T-helper 1 cell treated with Interleukin-12 subunit alpha and Interleukin-12 subunit beta and Interleukin-4 antibody, amounts not matched to agents 30 μg/mL and 1 μg/mL, for 36 hours (primary cell): ENCODE data around the gene MGRN1.
A peak's percentile ranks its signal among the peaks of the same experiment; 100 is the strongest.

ENCODE experiments used
- H3K27ac Mint-ChIP-seq: one replicate; pipeline ENCODE4 v1.8.0; 2021; ENCODE audit warnings: mild to moderate bottlenecking, mixed read lengths
- H3K27me3 Mint-ChIP-seq: one replicate; pipeline ENCODE4 v1.8.0; 2021; ENCODE audit warnings: low read depth, mixed read lengths
- H3K36me3 Mint-ChIP-seq: one replicate; pipeline ENCODE4 v1.8.0; 2021; ENCODE audit warnings: low read depth, mixed read lengths
- H3K4me1 Mint-ChIP-seq: one replicate; pipeline ENCODE4 v1.8.0; 2021; ENCODE audit warnings: low read depth, mixed read lengths
- H3K4me3 Mint-ChIP-seq: one replicate; pipeline ENCODE4 v1.8.0; 2021; ENCODE audit warnings: mild to moderate bottlenecking, moderate library complexity, mixed read lengths
- H3K9me3 Mint-ChIP-seq: one replicate; pipeline ENCODE4 v1.8.0; 2021; ENCODE audit warnings: mixed read lengths

Gene MGRN1

GRCh38 chr16:4624015-4624826 lies at the start of gene MGRN1:
Gene MGRN1, plus strand, starts transcription at chr16:4624826. Its CDS starts 135 bp downstream, at chr16:4624961.
- Mint-ChIP-seq H3K4me1 (peaks cover 24% of the 10 kb centered on the region), H3K27ac (peak within 1 kb of the TSS; percentile 99), H3K36me3 (peaks cover 6% of the 10 kb centered on the region)

GRCh38 chr16:4574919-4575705 lies 49.5 kb upstream of the MGRN1 start:
- Mint-ChIP-seq H3K27me3 (no peaks in the 10 kb centered on the region), H3K4me3 (no peak overlapping the region), H3K27ac (no peak overlapping the region), H3K36me3 (peaks cover 1% of the 10 kb centered on the region), H3K4me1 (peaks cover under 1% of the 10 kb centered on the region), H3K9me3 (no peaks in the 10 kb centered on the region)

More at GRCh38 chr16:4624015-4624826, at the start of gene MGRN1:
- Mint-ChIP-seq H3K4me3 (peak within 1 kb of the TSS; percentile 96), H3K9me3 (no peaks in the 10 kb centered on the region), H3K27me3 (no peaks in the 10 kb centered on the region)

- Mint-ChIP-seq H3K36me3 (peaks cover 1% of the 10 kb centered on the region), H3K4me1 (no peaks in the 10 kb centered on the region), H3K27me3 (no peaks in the 10 kb centered on the region), H3K9me3 (no peaks in the 10 kb centered on the region), H3K4me3 (no peak overlapping the region), H3K27ac (no peak overlapping the region)
Observed at GRCh38 chr16:4576008-4576407, 48.6 kb upstream of the MGRN1 start.

- no peaks in the 10 kb centered on the region for H3K4me1 Mint-ChIP-seq
- H3K4me3 Mint-ChIP-seq = no peak overlapping the region
- no peaks in the 10 kb centered on the region for H3K27me3 Mint-ChIP-seq
- H3K27ac Mint-ChIP-seq = no peak overlapping the region
- no peaks in the 10 kb centered on the region for H3K36me3 Mint-ChIP-seq
- no peaks in the 10 kb centered on the region for H3K9me3 Mint-ChIP-seq
Observed at GRCh38 chr16:4578961-4579530, 45.6 kb upstream of the MGRN1 start.

GRCh38 chr16:4580250-4580649 lies 44.4 kb upstream of the MGRN1 start:
- Mint-ChIP-seq H3K9me3 (no peaks in the 10 kb centered on the region), H3K27me3 (no peaks in the 10 kb centered on the region), H3K27ac (no peak overlapping the region), H3K4me3 (no peak overlapping the region), H3K36me3 (no peaks in the 10 kb centered on the region), H3K4me1 (no peaks in the 10 kb centered on the region)

GRCh38 chr16:4583906-4584305 lies 40.7 kb upstream of the MGRN1 start:
- H3K9me3 Mint-ChIP-seq = no peaks in the 10 kb centered on the region
- H3K4me3 Mint-ChIP-seq = no peak overlapping the region
- no peak overlapping the region for H3K27ac Mint-ChIP-seq
- H3K27me3 Mint-ChIP-seq = peaks cover 19% of the 10 kb centered on the region
- no peaks in the 10 kb centered on the region for H3K36me3 Mint-ChIP-seq
- peaks cover 4% of the 10 kb centered on the region for H3K4me1 Mint-ChIP-seq

GRCh38 chr16:4586291-4586690 lies 38.3 kb upstream of the MGRN1 start:
- Mint-ChIP-seq H3K4me1 (peaks cover 4% of the 10 kb centered on the region), H3K27ac (no peak overlapping the region), H3K27me3 (peaks cover 19% of the 10 kb centered on the region), H3K9me3 (no peaks in the 10 kb centered on the region), H3K4me3 (no peak overlapping the region), H3K36me3 (no peaks in the 10 kb centered on the region)

GRCh38 chr16:4588386-4588785 lies 36.2 kb upstream of the MGRN1 start:
- H3K27me3 Mint-ChIP-seq = peaks cover 19% of the 10 kb centered on the region
- H3K9me3 Mint-ChIP-seq = no peaks in the 10 kb centered on the region
- H3K27ac Mint-ChIP-seq = no peak overlapping the region

GRCh38 chr16:4588961-4589360 lies 35.7 kb upstream of the MGRN1 start:
- no peak overlapping the region for H3K27ac Mint-ChIP-seq
- no peaks in the 10 kb centered on the region for H3K9me3 Mint-ChIP-seq
- H3K36me3 Mint-ChIP-seq = no peaks in the 10 kb centered on the region
- peaks cover 19% of the 10 kb centered on the region for H3K27me3 Mint-ChIP-seq
- H3K4me1 Mint-ChIP-seq = peaks cover 4% of the 10 kb centered on the region
- no peak overlapping the region for H3K4me3 Mint-ChIP-seq

More at GRCh38 chr16:4588386-4588785, 36.2 kb upstream of the MGRN1 start:
- Mint-ChIP-seq H3K4me3 (no peak overlapping the region), H3K36me3 (no peaks in the 10 kb centered on the region), H3K4me1 (peaks cover 4% of the 10 kb centered on the region)

- H3K4me1 Mint-ChIP-seq = no peaks in the 10 kb centered on the region
- no peaks in the 10 kb centered on the region for H3K9me3 Mint-ChIP-seq
- peaks cover 14% of the 10 kb centered on the region for H3K27me3 Mint-ChIP-seq
- H3K27ac Mint-ChIP-seq = no peak overlapping the region
- H3K4me3 Mint-ChIP-seq = no peak overlapping the region
- no peaks in the 10 kb centered on the region for H3K36me3 Mint-ChIP-seq
Observed at GRCh38 chr16:4591191-4591590, 33.4 kb upstream of the MGRN1 start.

GRCh38 chr16:4591706-4592470 lies 32.7 kb upstream of the MGRN1 start:
- H3K9me3 Mint-ChIP-seq = no peaks in the 10 kb centered on the region

GRCh38 chr16:4593086-4593485 lies 31.5 kb upstream of the MGRN1 start:
- Mint-ChIP-seq H3K27me3 (no peaks in the 10 kb centered on the region), H3K36me3 (no peaks in the 10 kb centered on the region), H3K27ac (no peak overlapping the region), H3K4me3 (no peak overlapping the region), H3K4me1 (no peaks in the 10 kb centered on the region), H3K9me3 (no peaks in the 10 kb centered on the region)

More at GRCh38 chr16:4591706-4592470, 32.7 kb upstream of the MGRN1 start:
- H3K36me3 Mint-ChIP-seq = no peaks in the 10 kb centered on the region
- H3K4me3 Mint-ChIP-seq = no peak overlapping the region
- no peak overlapping the region for H3K27ac Mint-ChIP-seq
- peaks cover 7% of the 10 kb centered on the region for H3K27me3 Mint-ChIP-seq
- H3K4me1 Mint-ChIP-seq = no peaks in the 10 kb centered on the region

GRCh38 chr16:4594433-4595410 lies 29.9 kb upstream of the MGRN1 start:
- H3K9me3 Mint-ChIP-seq = no peaks in the 10 kb centered on the region
- no peak overlapping the region for H3K27ac Mint-ChIP-seq
- H3K36me3 Mint-ChIP-seq = no peaks in the 10 kb centered on the region
- no peaks in the 10 kb centered on the region for H3K27me3 Mint-ChIP-seq
- H3K4me1 Mint-ChIP-seq = no peaks in the 10 kb centered on the region
- no peak overlapping the region for H3K4me3 Mint-ChIP-seq
